H1 (cell line): ENCODE results near the gene DOCK3. TPM values are rescaled to one million over a fixed set of nuclear protein-coding genes. Genes with fewer than 3 reads are reported as not detected.

ENCODE experiments used
- CTCF ChIA-PET: fragments of 300-600 bp; sonication (Branson Sonifier 250); formaldehyde crosslinking; loops from one replicate; lab custom pipeline; 2021; ENCODE audit not compliant: partially characterized antibody; lab: Charles Lee
- POLR2A ChIA-PET: fragments of 300-600 bp; sonication (Branson Sonifier 250); formaldehyde crosslinking; loops from one replicate; lab custom pipeline; 2021; ENCODE audit warnings: inconsistent platforms; ENCODE audit not compliant: partially characterized antibody; lab: Charles Lee
- DNase-seq, 2 experiments: peaks; one replicate each; pipeline versions ENCODE4 v3.0.0 to v3.0.0-alpha.2; 2010 to 2022; ENCODE audit warnings: low spot score in 2 of 2, low read depth in 1 of 2, mixed read lengths in 1 of 2
- FAIRE-seq: peaks from 2 replicates; lab custom pipeline; 2011; peaks lifted over from hg19 to GRCh38; lab: Jason Lieb, UNC
- H2AFZ ChIP-seq: 2 replicates; pipeline ENCODE4 v1.8.1; 2012; ENCODE audit warnings: low read length, inconsistent platforms
- H2AK5ac ChIP-seq: 2 replicates; pipeline ENCODE4 v1.6.1; 2013; ENCODE audit warnings: low read depth, low read length
- H2BK120ac ChIP-seq: replicated peaks from 2 replicates; pipeline ENCODE3; 2013; ENCODE audit warnings: low read depth, low read length, inconsistent platforms
- H2BK12ac ChIP-seq: 2 replicates; pipeline ENCODE4 v1.6.1; 2013; ENCODE audit warnings: low read depth, low read length
- H2BK15ac ChIP-seq: 2 replicates; pipeline ENCODE4 v1.6.1; 2013; ENCODE audit warnings: low read length
- H2BK20ac ChIP-seq: 2 replicates; pipeline ENCODE4 v1.6.1; 2013; ENCODE audit warnings: low read length
- H2BK5ac ChIP-seq: 2 replicates; pipeline ENCODE4 v1.6.1; 2013; ENCODE audit warnings: low read depth, low read length
- H3K14ac ChIP-seq: 2 replicates; pipeline ENCODE4 v1.6.1; 2013; ENCODE audit warnings: inconsistent platforms; ENCODE audit not compliant: insufficient read length
- H3K18ac ChIP-seq: 2 replicates; pipeline ENCODE4 v1.6.1; 2013; ENCODE audit warnings: low read length; ENCODE audit errors: extremely low read depth
- H3K23ac ChIP-seq: 2 replicates; pipeline ENCODE4 v1.6.1; 2013; ENCODE audit warnings: inconsistent platforms; ENCODE audit not compliant: insufficient read length
- H3K23me2 ChIP-seq: 2 replicates; pipeline ENCODE4 v1.6.1; 2013; ENCODE audit warnings: low read depth, low read length
- H3K27ac ChIP-seq: 2 replicates; pipeline ENCODE4 v1.6.1; 2011; ENCODE audit warnings: low read depth, low read length, inconsistent platforms
- H3K27me3 ChIP-seq, 4 experiments: replicated peaks in 1 of 4; 1 replicate in 1 of 4; 2 replicates in 3 of 4; pipeline versions ENCODE4 v1.6.1 to v1.8.1; 2011 to 2013; ENCODE audit warnings: low read length in 3 of 4, mild to moderate bottlenecking in 3 of 4, inconsistent platforms in 2 of 4, mixed read lengths in 2 of 4, moderate library complexity in 1 of 4; ENCODE audit not compliant: control insufficient read depth in 3 of 4, insufficient read depth in 3 of 4; ENCODE audit errors: extremely low read depth in 1 of 4
- H3K36me3 ChIP-seq, 4 experiments: 2 replicates each; pipeline versions ENCODE4 v1.6.1 to v1.8.1; 2011 to 2013; ENCODE audit warnings: mild to moderate bottlenecking in 4 of 4, low read length in 3 of 4, moderate library complexity in 2 of 4, control low read depth in 1 of 4, inconsistent platforms in 1 of 4; ENCODE audit not compliant: insufficient read depth in 4 of 4, control insufficient read depth in 2 of 4
- H3K4ac ChIP-seq: replicated peaks from 2 replicates; pipeline ENCODE3; 2013; ENCODE audit warnings: low read length, low read depth, mixed read lengths, inconsistent platforms; ENCODE audit not compliant: insufficient read length
- H3K4me1 ChIP-seq, 4 experiments: replicated peaks in 1 of 4; 1 replicate in 1 of 4; 2 replicates in 3 of 4; pipeline versions ENCODE4 v1.6.1 to v1.8.1; 2011 to 2013; ENCODE audit warnings: low read length in 3 of 4, inconsistent platforms in 2 of 4, mixed read lengths in 1 of 4; ENCODE audit not compliant: insufficient read depth in 4 of 4, control insufficient read depth in 3 of 4
- H3K4me2 ChIP-seq, 2 experiments: 2 replicates each; pipeline versions ENCODE4 v1.6.1 to v1.8.1; 2011 to 2013; ENCODE audit warnings: low read depth in 2 of 2, low read length in 2 of 2, control low read depth in 1 of 2, inconsistent platforms in 1 of 2, mild to moderate bottlenecking in 1 of 2; ENCODE audit not compliant: insufficient read depth in 1 of 2
- H3K4me3 ChIP-seq, 4 experiments: fragments of 200-600, 300-600 bp in 1 of 4; sonication (generic), shearing (Covaris generic), sonication (Bioruptor Twin) in 1 of 4; 2 replicates each; pipeline versions ENCODE4 v1.5.1 to v1.8.1; 2011 to 2016; ENCODE audit warnings: low read length in 4 of 4, low read depth in 3 of 4, control low read depth in 2 of 4, inconsistent platforms in 2 of 4, mild to moderate bottlenecking in 2 of 4, mixed read lengths in 1 of 4, moderate library complexity in 1 of 4; ENCODE audit not compliant: insufficient read depth in 2 of 4; ENCODE audit errors: extremely low read depth in 1 of 4
- H3K56ac ChIP-seq: replicated peaks from 2 replicates; pipeline ENCODE3; 2013; ENCODE audit warnings: low read depth, mild to moderate bottlenecking, mixed read lengths, low read length, inconsistent platforms; ENCODE audit not compliant: insufficient read length
- H3K79me1 ChIP-seq: 2 replicates; pipeline ENCODE4 v1.6.1; 2013; ENCODE audit warnings: low read depth, low read length, control low read depth
- H3K79me2 ChIP-seq, 2 experiments: 2 replicates each; pipeline versions ENCODE4 v1.6.1 to v1.8.1; 2012 to 2013; ENCODE audit warnings: low read length in 2 of 2, mild to moderate bottlenecking in 2 of 2, inconsistent platforms in 1 of 2; ENCODE audit not compliant: insufficient read depth in 2 of 2, control insufficient read depth in 1 of 2
- H3K9ac ChIP-seq, 4 experiments: replicated peaks in 1 of 4; 1 replicate in 1 of 4; 2 replicates in 3 of 4; pipeline versions ENCODE4 v1.6.1 to v1.8.1; 2011 to 2013; ENCODE audit warnings: low read depth in 3 of 4, low read length in 3 of 4, control low read depth in 2 of 4, mild to moderate bottlenecking in 2 of 4, moderate library complexity in 2 of 4, inconsistent platforms in 1 of 4; ENCODE audit errors: extremely low read depth in 1 of 4
- H3K9me3 ChIP-seq, 2 experiments: 2 replicates each; pipeline versions ENCODE4 v1.6.1 to v1.8.1; 2012 to 2013; ENCODE audit warnings: mild to moderate bottlenecking in 2 of 2, moderate library complexity in 2 of 2, control low read depth in 1 of 2, inconsistent platforms in 1 of 2, low read depth in 1 of 2, low read length in 1 of 2, mixed read lengths in 1 of 2; ENCODE audit not compliant: insufficient read depth in 2 of 2
- H4K20me1 ChIP-seq, 2 experiments: replicated peaks in 1 of 2; 2 replicates each; pipeline versions ENCODE3 to v1.8.1; 2011 to 2013; ENCODE audit warnings: inconsistent platforms in 2 of 2, low read length in 2 of 2, mild to moderate bottlenecking in 1 of 2; ENCODE audit not compliant: insufficient read depth in 2 of 2, control insufficient read depth in 1 of 2
- H4K5ac ChIP-seq: 2 replicates; pipeline ENCODE4 v1.6.1; 2013; ENCODE audit warnings: low read length, low read depth, mixed read lengths, inconsistent platforms; ENCODE audit not compliant: insufficient read length
- H4K8ac ChIP-seq: 2 replicates; pipeline ENCODE4 v1.8.0; 2013; ENCODE audit warnings: mild to moderate bottlenecking, moderate library complexity, low read length, inconsistent platforms; ENCODE audit not compliant: insufficient read depth; ENCODE audit errors: extremely low read depth
- H4K91ac ChIP-seq: replicated peaks from 2 replicates; pipeline ENCODE3; 2013; ENCODE audit warnings: low read length, mixed read lengths, inconsistent platforms; ENCODE audit not compliant: insufficient read length
- ASH2L ChIP-seq: fragments of 200-600, 300-600 bp; sonication (generic); IDR thresholded peaks from one replicate; pipeline ENCODE4 v1.7.1; 2017; ENCODE audit warnings: low read length
- SP1 ChIP-seq: IDR thresholded peaks from 2 replicates; pipeline ENCODE4 v1.6.1; 2011; ENCODE audit warnings: low read depth, low read length
- TCF12 ChIP-seq: IDR thresholded peaks from 2 replicates; pipeline ENCODE4 v1.6.1; 2011; ENCODE audit warnings: low read depth, mild to moderate bottlenecking, low read length
- WGBS, 2 experiments: shearing (Covaris generic) in 1 of 2; methylation state at CpG; one replicate each; pipeline versions ENCODE4 v1.1.6 to v1.1.7; 2013 to 2015; ENCODE audit warnings: low lambda C conversion rate in 2 of 2, mixed read lengths in 2 of 2, inconsistent platforms in 1 of 2, low coverage in 1 of 2, missing lambda C conversion rate in 1 of 2; ENCODE audit not compliant: insufficient replicate concordance in 2 of 2, insufficient coverage in 1 of 2, insufficient read length in 1 of 2; ENCODE audit errors: extremely low coverage in 1 of 2, missing lambda C conversion rate in 1 of 2; 5-methylcytosine and 5-hydroxymethylcytosine counted together
- polyA plus RNA-seq, 7 experiments: library from polyadenylated mRNA; depleted of rRNA in 3 of 7; stranded (reverse) in 5 of 7; unstranded in 2 of 7; fragments of >200 nt in 5 of 7; fragments of 200-250 nt in 2 of 7; gene quantifications; 1 replicate in 5 of 7; 2 replicates in 1 of 7; 4 replicates in 1 of 7; pipeline versions ENCODE4 v1.2.1 to v1.2.3, GENCODE V29; 2011 to 2013; ENCODE audit warnings: missing spikeins in 2 of 7, mixed read lengths in 2 of 7
- total RNA-seq: library from RNA; stranded (reverse); fragmentation: NEBNext Ultra II Directional; extraction: Animal tissue kit (Norgen Biotek cat#: 25700); gene quantifications from 2 replicates; pipeline ENCODE4 v1.2.1, GENCODE V29; 2021

The DOCK3 gene
- total and polyA plus RNA-seq, 2 of the 8 experiments (the other 6 are each of a cell fraction or from before 2014, with no cell fraction given): 2.7 to 5.0 TPM

GRCh38 chr3:50926868-50927267 is 252.1 kb downstream of the DOCK3 start:
- 39% methylated on average over 2 of the region's 2 CpGs; no CpG with 5 or more reads in 1 of the 2 experiments for WGBS, 2 experiments
- Histone ChIP-seq H3K27ac (peak overlapping the region; percentile 29; the same call in 1 of the 2 replicates), H4K8ac (no peak overlapping the region), H4K91ac (no peak overlapping the region), H2BK5ac (peak overlapping the region; percentile 60; the same call in 1 of the 2 replicates), H2BK15ac (no peak overlapping the region), H3K79me2 (0 out of 4 replicates have a peak, but pooled peaks cover 0 to 2% of the 10 kb centered on the region in 2 experiments), H2BK120ac (no peak overlapping the region), H3K4me3 (no peak overlapping the region), H2AK5ac (0 out of 2 replicates have a peak overlapping the region, but pooled peaks have one; percentile 3), H3K23me2 (no peaks in the 10 kb centered on the region), H3K79me1 (no peaks in the 10 kb centered on the region; the same call in 1 of the 2 replicates), H2BK12ac (peak overlapping the region; percentile 11; the same call in 1 of the 2 replicates), H3K9ac (no peak overlapping the region), H3K14ac (no peak overlapping the region), H2BK20ac (no peak overlapping the region), H4K5ac (no peak overlapping the region), H2AFZ (no peak overlapping the region), H3K4me2 (0 out of 4 replicates have a peak overlapping the region, but pooled peaks have one; percentile 16 to 19), H3K36me3 (peaks cover 0 to 6% (median 0%) of the 10 kb centered on the region in 4 experiments; a peak in 3 of 8 replicates), H4K20me1 (no peaks in the 10 kb centered on the region), H3K9me3 (peaks cover 6% of the 10 kb centered on the region in 2 experiments; a peak in 3 of 4 replicates), H3K4me1 (peaks cover 2 to 14% (median 9%) of the 10 kb centered on the region in 4 experiments; a peak in 5 of 7 replicates), H3K23ac (no peak overlapping the region), H3K27me3 (no peaks in the 10 kb centered on the region), H3K56ac (no peak overlapping the region), H3K18ac (no peak overlapping the region), H3K4ac (no peak overlapping the region)
- no peak for DNase-seq
- ChIA-PET CTCF (interaction anchor here (0.9 to 1.0 kb wide), 2 partner anchors 9 to 55 kb away, joined by 3 to 4 read pairs; no protein-coding TSS in a partner anchor), POLR2A (no interaction called here)
- TF ChIP-seq ASH2L (no peak), SP1 (no peak), TCF12 (no peak)
- peak; percentile 77 for FAIRE-seq
